ENCODE measurements around the gene LRCH2.

The LRCH2 gene

DNA sequence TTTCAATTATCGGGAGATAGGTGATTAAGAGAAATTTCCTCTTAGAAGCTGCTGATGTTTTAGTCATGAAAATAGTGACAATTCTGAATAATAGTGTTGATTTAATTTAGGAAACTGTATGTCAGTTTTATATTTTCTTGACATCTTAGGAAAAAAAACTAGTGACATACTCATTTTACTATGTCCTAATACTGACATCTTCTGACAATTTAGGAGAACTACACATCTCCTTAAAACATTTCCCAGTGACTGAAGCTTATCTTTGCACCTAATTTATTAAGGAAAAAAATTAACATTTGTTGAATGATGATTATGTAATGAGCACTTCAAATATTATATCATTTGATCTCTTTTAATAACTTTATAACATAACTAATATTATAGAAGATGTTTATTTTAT lies 86.7 kb downstream of the LRCH2 start:
- Histone ChIP-seq H4K20me1 (ENCODE audit: insufficient read depth, low read length) (no peaks in the 10 kb centered on the region), H3K27me3 (ENCODE audit: insufficient read depth, low read length) (no peaks in the 10 kb centered on the region), H3K36me3 (ENCODE audit: insufficient read depth, low read length) (no peaks in the 10 kb centered on the region), H3K9me2 (ENCODE audit: low read depth, low read length) (no peaks in the 10 kb centered on the region), H3K4me3 (ENCODE audit: low read depth, low read length, poor library complexity, severe bottlenecking) (no peak overlapping the region), H2AFZ (ENCODE audit: low read length) (no peak overlapping the region), H3K9ac (ENCODE audit: low read length) (no peak overlapping the region), H3K79me2 (ENCODE audit: insufficient read depth, low read length) (no peaks in the 10 kb centered on the region), H3K9me3 (ENCODE audit: low read length) (no peaks in the 10 kb centered on the region), H3F3A (ENCODE audit: insufficient read depth, low read length) (no peaks in the 10 kb centered on the region), H3K4me1 (ENCODE audit: insufficient read depth, low read length, severe bottlenecking) (no peaks in the 10 kb centered on the region), H3K27ac (ENCODE audit: low read depth, low read length, poor library complexity, severe bottlenecking) (no peak overlapping the region), H3K4me2 (ENCODE audit: low read length) (no peak overlapping the region)
- TF ChIP-seq, protein P1, sequence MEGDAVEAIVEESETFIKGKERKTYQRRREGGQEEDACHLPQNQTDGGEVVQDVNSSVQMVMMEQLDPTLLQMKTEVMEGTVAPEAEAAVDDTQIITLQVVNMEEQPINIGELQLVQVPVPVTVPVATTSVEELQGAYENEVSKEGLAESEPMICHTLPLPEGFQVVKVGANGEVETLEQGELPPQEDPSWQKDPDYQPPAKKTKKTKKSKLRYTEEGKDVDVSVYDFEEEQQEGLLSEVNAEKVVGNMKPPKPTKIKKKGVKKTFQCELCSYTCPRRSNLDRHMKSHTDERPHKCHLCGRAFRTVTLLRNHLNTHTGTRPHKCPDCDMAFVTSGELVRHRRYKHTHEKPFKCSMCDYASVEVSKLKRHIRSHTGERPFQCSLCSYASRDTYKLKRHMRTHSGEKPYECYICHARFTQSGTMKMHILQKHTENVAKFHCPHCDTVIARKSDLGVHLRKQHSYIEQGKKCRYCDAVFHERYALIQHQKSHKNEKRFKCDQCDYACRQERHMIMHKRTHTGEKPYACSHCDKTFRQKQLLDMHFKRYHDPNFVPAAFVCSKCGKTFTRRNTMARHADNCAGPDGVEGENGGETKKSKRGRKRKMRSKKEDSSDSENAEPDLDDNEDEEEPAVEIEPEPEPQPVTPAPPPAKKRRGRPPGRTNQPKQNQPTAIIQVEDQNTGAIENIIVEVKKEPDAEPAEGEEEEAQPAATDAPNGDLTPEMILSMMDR (IDR thresholded peaks at IDR 0.05; ENCODE audit: low read length): peak; percentile 26; the same call in 1 of the 2 replicates
- no peak for TF ChIP-seq EZH2 (IDR thresholded peaks at IDR 0.05; ENCODE audit: borderline replicate concordance, low read length)

DNA sequence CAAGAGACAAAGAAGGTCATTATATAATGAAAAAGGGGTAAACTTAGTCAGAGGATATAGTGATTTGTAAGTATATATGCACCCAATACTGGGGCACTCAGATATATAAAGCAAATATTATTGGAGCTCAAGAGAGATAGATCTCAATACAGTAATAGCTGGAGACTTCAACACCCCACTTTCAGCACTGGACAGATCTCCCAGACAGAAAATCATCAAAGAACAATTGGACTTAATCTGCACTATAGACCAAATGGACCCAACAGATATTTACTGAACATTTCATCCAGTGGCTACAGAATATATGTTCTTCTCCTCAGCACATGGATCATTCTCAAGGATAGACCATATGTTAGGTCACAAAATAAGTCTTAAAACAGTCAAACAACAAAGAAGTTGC lies 91.8 kb downstream of the LRCH2 start:
- Histone ChIP-seq H4K20me1 (ENCODE audit: insufficient read depth, low read length) (no peaks in the 10 kb centered on the region), H3K36me3 (ENCODE audit: insufficient read depth, low read length) (no peaks in the 10 kb centered on the region), H3K9me3 (ENCODE audit: low read length) (no peaks in the 10 kb centered on the region), H3K4me3 (ENCODE audit: low read depth, low read length, poor library complexity, severe bottlenecking) (no peak overlapping the region), H2AFZ (ENCODE audit: low read length) (no peak overlapping the region), H3K27me3 (ENCODE audit: insufficient read depth, low read length) (no peaks in the 10 kb centered on the region), H3K79me2 (ENCODE audit: insufficient read depth, low read length) (no peaks in the 10 kb centered on the region), H3K9ac (ENCODE audit: low read length) (no peak overlapping the region), H3K27ac (ENCODE audit: low read depth, low read length, poor library complexity, severe bottlenecking) (no peak overlapping the region), H3K4me2 (ENCODE audit: low read length) (no peak overlapping the region), H3F3A (ENCODE audit: insufficient read depth, low read length) (no peaks in the 10 kb centered on the region), H3K9me2 (ENCODE audit: low read depth, low read length) (no peaks in the 10 kb centered on the region), H3K4me1 (ENCODE audit: insufficient read depth, low read length, severe bottlenecking) (no peaks in the 10 kb centered on the region)
- no peak for TF ChIP-seq EZH2 (IDR thresholded peaks at IDR 0.05; ENCODE audit: borderline replicate concordance, low read length)
- TF ChIP-seq, protein P1 (IDR thresholded peaks at IDR 0.05; ENCODE audit: low read length): no peak

DNA sequence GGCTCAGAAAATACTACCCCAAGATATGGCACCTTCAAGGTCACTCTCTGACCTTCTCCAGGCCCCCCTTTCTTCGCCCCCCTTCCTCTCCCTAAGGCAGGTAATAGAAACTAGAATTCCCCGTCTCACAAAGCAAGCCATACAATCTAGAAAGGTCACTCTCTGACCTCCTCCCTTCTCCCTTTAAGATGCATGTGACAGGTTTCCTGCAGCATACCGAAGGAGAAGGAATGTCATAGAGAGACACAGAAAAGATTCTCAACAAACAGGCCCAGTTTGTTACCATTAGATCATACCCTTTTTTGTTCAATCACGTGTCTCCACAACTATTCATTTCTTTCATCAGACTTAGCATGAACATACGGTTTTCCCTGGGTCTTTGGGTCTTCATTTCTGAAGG lies 95.9 kb downstream of the LRCH2 start:
- Histone ChIP-seq H3K4me1 (ENCODE audit: insufficient read depth, low read length, severe bottlenecking) (no peaks in the 10 kb centered on the region), H3K9me2 (ENCODE audit: low read depth, low read length) (no peaks in the 10 kb centered on the region), H3K27me3 (ENCODE audit: insufficient read depth, low read length) (no peaks in the 10 kb centered on the region), H3K9ac (ENCODE audit: low read length) (no peak overlapping the region), H3K9me3 (ENCODE audit: low read length) (no peaks in the 10 kb centered on the region), H4K20me1 (ENCODE audit: insufficient read depth, low read length) (no peaks in the 10 kb centered on the region), H3K4me2 (ENCODE audit: low read length) (no peak overlapping the region), H3K79me2 (ENCODE audit: insufficient read depth, low read length) (no peaks in the 10 kb centered on the region), H2AFZ (ENCODE audit: low read length) (no peak overlapping the region), H3F3A (ENCODE audit: insufficient read depth, low read length) (no peaks in the 10 kb centered on the region), H3K27ac (ENCODE audit: low read depth, low read length, poor library complexity, severe bottlenecking) (no peak overlapping the region), H3K4me3 (ENCODE audit: low read depth, low read length, poor library complexity, severe bottlenecking) (no peak overlapping the region), H3K36me3 (ENCODE audit: insufficient read depth, low read length) (no peaks in the 10 kb centered on the region)
- TF ChIP-seq, protein P1 (IDR thresholded peaks at IDR 0.05; ENCODE audit: low read length): no peak
- TF ChIP-seq EZH2 (IDR thresholded peaks at IDR 0.05; ENCODE audit: borderline replicate concordance, low read length): no peak
